A673 (cell line): ENCODE data around the gene LCLAT1.

Source experiments
- CTCF ChIP-seq: fragments of 300-800, 200-600 bp; sonication (generic); conservative IDR thresholded peaks from 2 replicates; pipeline ENCODE4 v1.5.1; 2017; ENCODE audit warnings: low read depth, mild to moderate bottlenecking, antibody characterized with exemption, low read length, moderate library complexity, mixed read lengths
- EZH2 ChIP-seq: fragments of 200-600 bp; sonication (generic); IDR thresholded peaks from 2 replicates; pipeline ENCODE4 v1.6.1; 2017; ENCODE audit warnings: borderline replicate concordance, low read depth, mild to moderate bottlenecking, mixed read lengths, antibody characterized with exemption, low read length; ENCODE audit not compliant: poor library complexity, severe bottlenecking

- TF ChIP-seq CTCF (no peak), EZH2 (no peak)
Observed at GRCh38 chr2:30470426-30470825, 23.4 kb downstream of the LCLAT1 start.
